GM18909 (cell line): ENCODE measurements around the gene WDR27.

Source experiments
- ATAC-seq: cut with Tn5 transposase; IDR thresholded peaks from one replicate; pipeline ENCODE4 v1.9.1; 2021; ENCODE audit warnings: mild to moderate bottlenecking; ENCODE audit not compliant: unreplicated experiment, poor library complexity

WDR27 gene

GRCh38 chr6:169424149-169424804, 277.6 kb downstream of the WDR27 start:
- ATAC-seq = no peak

DNA sequence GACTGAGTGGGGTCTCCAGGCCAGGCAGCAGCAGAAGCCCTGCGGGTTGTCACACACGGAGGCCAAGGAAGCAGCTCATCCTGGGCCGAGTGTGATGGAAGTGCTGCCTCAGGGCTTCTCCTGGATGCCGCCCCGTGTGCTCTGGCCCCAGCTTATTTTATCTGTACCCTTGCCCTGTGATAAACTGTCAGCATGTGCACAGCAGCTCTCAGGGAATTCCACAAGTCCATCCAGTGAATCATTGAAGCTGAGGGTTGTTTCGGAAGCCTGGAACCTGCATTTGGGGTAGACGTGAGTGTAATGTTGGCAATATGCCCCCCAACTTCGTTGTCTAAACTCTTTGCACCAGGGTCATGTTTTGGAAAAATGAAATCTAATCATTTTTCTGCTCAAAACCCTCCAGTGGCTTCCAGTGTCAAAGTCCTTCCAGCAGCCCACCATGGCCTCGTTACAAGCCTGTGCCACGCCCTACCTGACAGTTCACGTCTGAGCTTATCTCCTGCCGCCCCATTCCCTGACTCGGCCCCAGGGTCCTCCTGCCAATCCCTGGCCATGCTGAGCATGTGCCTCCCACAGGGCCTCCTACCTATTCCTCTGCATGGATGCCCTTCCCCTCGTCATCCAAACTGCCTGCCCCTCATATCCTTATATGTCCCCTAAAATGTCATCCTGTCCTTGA, 280.1 kb downstream of the WDR27 start:
- no peak for ATAC-seq

GRCh38 chr6:169420912-169421543, 280.8 kb downstream of the WDR27 start:
- no peak for ATAC-seq

DNA sequence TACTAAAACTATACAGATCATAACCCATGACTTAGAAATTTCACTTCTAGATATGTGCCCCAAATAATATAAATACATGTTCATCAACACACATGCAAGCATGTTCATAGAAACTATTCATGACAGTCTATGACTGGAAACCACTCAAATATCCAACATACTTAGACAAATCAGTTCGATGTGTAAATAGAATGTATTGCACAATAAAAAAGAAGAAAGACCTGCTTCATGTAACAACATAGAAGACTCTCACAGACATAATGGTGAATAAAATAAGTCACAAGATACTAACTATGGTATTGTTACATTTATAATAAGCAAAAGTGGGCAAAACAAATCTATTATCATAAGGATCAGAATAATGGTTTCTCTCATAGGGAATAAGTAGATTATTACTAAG, 284.7 kb downstream of the WDR27 start:
- no peak for ATAC-seq

GRCh38 chr6:169416249-169416648, 285.6 kb downstream of the WDR27 start:
- ATAC-seq = no peak

- no peak for ATAC-seq
Measured at GRCh38 chr6:169415179-169415578, 286.6 kb downstream of the WDR27 start.

GRCh38 chr6:169411722-169412121, 290.1 kb downstream of the WDR27 start:
- ATAC-seq = no peak

GRCh38 chr6:169411296-169411695, 290.5 kb downstream of the WDR27 start:
- ATAC-seq = no peak

DNA sequence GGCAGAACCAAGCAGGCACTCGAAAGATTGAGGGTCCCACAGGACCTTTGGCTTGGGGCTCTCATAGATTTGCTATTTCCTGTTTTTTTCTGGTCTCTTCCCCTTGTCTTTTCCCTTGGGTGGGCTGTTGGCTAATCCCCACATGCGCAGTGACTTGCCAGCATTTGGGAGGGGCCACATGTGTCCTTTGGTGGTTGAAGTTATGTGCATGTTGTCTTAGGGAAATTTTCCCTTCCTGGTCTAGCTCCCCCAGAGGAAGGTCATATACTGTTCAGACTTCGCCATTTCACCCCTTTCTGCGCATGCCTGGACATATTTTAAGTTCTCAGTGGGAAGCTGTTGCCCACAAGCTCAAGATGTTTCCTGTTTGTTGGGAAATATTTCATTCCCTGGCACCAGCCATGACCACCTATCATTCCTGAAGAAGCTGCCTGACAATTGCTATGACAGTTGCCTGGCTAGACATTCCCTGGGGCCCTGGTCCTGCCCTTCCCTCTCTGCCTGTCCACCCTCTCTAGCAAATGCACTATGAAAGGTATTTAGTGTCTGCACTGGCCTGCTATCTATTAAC, 292.0 kb downstream of the WDR27 start:
- ATAC-seq = no peak

GRCh38 chr6:169407325-169407724, 294.5 kb downstream of the WDR27 start:
- no peak for ATAC-seq
